Thoracic aorta (tissue), 2 donors: ENCODE results near the gene SNAP47. TPM values are rescaled to one million over a fixed set of nuclear protein-coding genes. Genes with fewer than 3 reads are reported as not detected.

Source experiments
- ATAC-seq: fragments of 150-250 bp; one replicate; pipeline ENCODE4 v1.8.0; 2017; ENCODE audit warnings: low read depth; ENCODE audit not compliant: insufficient number of reproducible peaks, low FRiP score
- DNase-seq: peaks from one replicate; pipeline ENCODE4 v3.0.0-alpha.2; 2020; ENCODE audit warnings: low spot score
- H3K27ac ChIP-seq, 2 donors: fragments of 200-600 bp; sonication (generic); 1 replicate in 1 of 2; 2 replicates in 1 of 2; pipeline ENCODE4 v1.5.1; 2016; ENCODE audit warnings: mild to moderate bottlenecking in 2 of 2, moderate library complexity in 2 of 2
- H3K27me3 ChIP-seq: fragments of 200-600 bp; sonication (generic); replicated peaks from 2 replicates; pipeline ENCODE4 v1.6.0; 2016; ENCODE audit warnings: mild to moderate bottlenecking; ENCODE audit not compliant: insufficient read depth
- H3K36me3 ChIP-seq: fragments of 200-600 bp; sonication (generic); one replicate; pipeline ENCODE4 v1.5.1; 2016
- H3K4me1 ChIP-seq, 2 donors: fragments of 200-600 bp; sonication (generic); 1 replicate in 1 of 2; 2 replicates in 1 of 2; pipeline versions ENCODE4 v1.5.1 to v1.6.0; 2016; ENCODE audit warnings: low read depth in 2 of 2, mild to moderate bottlenecking in 1 of 2; ENCODE audit not compliant: control insufficient read depth in 1 of 2
- H3K4me3 ChIP-seq: fragments of 200-600 bp; sonication (generic); 2 replicates; pipeline ENCODE4 v1.5.1; 2016; ENCODE audit warnings: mild to moderate bottlenecking
- H3K9me3 ChIP-seq: fragments of 200-600 bp; sonication (generic); 2 replicates; pipeline ENCODE4 v1.5.1; 2016
- total RNA-seq, 2 donors: library from RNA; depleted of rRNA; stranded (reverse); fragments of >200 nt; gene quantifications; one replicate each; pipeline versions ENCODE4 v1.1.0 to v1.2.3, GENCODE V29; 2016
- TF ChIP-seq, protein P1 (sequence below): fragments of 200-600 bp; sonication (generic); IDR thresholded peaks from one replicate; pipeline ENCODE4 v1.5.1; 2019; ENCODE audit warnings: antibody characterized with exemption

SNAP47 gene
- total RNA-seq, 2 donors from 2014 or later: 26.3 to 42.4 TPM

DNA sequence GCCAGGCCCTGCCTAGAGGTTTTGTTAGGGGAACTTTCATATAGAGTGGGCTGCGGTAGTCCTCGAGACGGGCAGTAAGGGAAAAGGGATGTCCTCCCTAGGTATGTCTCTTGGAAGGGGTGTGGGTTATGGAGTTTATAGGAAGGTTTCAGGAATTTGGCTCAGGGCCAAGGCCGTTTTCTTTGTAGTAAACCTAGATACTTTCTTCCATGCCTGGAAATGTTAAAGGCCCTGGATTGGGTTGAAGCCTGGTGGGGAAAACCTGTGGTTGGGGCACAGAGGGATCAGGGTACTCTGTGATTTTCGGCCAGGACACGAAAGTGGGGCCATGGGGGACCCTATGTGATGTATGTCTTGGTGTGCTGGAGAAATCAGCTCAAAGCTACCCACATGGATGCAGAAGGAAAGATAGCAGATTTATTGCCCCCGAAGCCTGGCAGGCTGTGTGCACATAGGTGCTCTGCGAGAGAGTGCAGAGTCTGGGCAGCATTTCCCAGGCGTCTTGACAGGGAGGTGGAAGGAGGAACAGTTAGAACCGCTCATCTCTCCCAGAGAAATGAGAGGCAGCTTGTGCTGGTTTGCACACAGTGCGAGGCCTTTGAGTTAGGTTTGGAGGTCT lies 1.7 kb downstream of the SNAP47 start:
- DNase-seq (no peak), ATAC-seq (no peak)
- Histone ChIP-seq H3K27ac (no peak overlapping the region), H3K4me1 (peaks cover 15 to 29% of the 10 kb centered on the region in 2 donors), H3K27me3 (no peaks in the 10 kb centered on the region), H3K36me3 (peaks cover 1% of the 10 kb centered on the region), H3K4me3 (no peak overlapping the region), H3K9me3 (no peaks in the 10 kb centered on the region)
- TF ChIP-seq, protein P1, sequence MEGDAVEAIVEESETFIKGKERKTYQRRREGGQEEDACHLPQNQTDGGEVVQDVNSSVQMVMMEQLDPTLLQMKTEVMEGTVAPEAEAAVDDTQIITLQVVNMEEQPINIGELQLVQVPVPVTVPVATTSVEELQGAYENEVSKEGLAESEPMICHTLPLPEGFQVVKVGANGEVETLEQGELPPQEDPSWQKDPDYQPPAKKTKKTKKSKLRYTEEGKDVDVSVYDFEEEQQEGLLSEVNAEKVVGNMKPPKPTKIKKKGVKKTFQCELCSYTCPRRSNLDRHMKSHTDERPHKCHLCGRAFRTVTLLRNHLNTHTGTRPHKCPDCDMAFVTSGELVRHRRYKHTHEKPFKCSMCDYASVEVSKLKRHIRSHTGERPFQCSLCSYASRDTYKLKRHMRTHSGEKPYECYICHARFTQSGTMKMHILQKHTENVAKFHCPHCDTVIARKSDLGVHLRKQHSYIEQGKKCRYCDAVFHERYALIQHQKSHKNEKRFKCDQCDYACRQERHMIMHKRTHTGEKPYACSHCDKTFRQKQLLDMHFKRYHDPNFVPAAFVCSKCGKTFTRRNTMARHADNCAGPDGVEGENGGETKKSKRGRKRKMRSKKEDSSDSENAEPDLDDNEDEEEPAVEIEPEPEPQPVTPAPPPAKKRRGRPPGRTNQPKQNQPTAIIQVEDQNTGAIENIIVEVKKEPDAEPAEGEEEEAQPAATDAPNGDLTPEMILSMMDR: no peak

- H3K9me3 ChIP-seq: no peaks in the 10 kb centered on the region
- no peaks in the 10 kb centered on the region for H3K36me3 ChIP-seq
- peaks cover 12 to 24% of the 10 kb centered on the region in 2 donors for H3K4me1 ChIP-seq
- no peak overlapping the region for H3K27ac ChIP-seq
- H3K4me3 ChIP-seq: no peak overlapping the region
- TF ChIP-seq, protein P1: no peak
- ATAC-seq (no peak), DNase-seq (no peak)
- H3K27me3 ChIP-seq: no peaks in the 10 kb centered on the region
Measured at GRCh38 chr1:227738820-227739219, 3.6 kb downstream of the SNAP47 start.

DNA sequence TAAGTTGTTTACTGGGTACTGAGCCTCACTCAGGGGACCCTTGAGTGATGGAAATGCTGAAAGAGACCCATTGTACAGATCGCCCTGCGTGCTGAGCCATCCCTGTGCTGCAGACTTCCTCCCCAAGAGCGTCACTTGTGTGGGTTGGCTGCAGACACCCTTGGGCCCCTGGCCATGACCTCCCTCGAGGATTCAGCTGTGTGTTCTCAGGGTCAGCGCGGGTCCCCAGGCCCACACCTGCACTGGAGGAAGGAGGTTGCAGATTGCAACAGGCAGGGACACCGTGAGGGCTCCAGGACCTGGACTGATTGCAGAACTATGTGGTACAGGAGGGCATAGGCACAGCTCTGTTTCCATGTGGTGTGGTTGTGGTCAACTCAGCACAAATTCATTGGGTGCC lies 4.4 kb downstream of the SNAP47 start:
- H3K9me3 ChIP-seq: no peaks in the 10 kb centered on the region
- H3K27ac ChIP-seq: no peak overlapping the region
- peaks cover 5 to 16% of the 10 kb centered on the region in 2 donors for H3K4me1 ChIP-seq
- TF ChIP-seq, protein P1: no peak
- no peaks in the 10 kb centered on the region for H3K36me3 ChIP-seq
- H3K4me3 ChIP-seq: no peak overlapping the region
- no peak for ATAC-seq
- H3K27me3 ChIP-seq: no peaks in the 10 kb centered on the region
- no peak for DNase-seq

GRCh38 chr1:227740401-227740960 lies 5.2 kb downstream of the SNAP47 start:
- H3K4me1 ChIP-seq: peaks cover 5 to 14% of the 10 kb centered on the region in 2 donors
- DNase-seq (no peak), ATAC-seq (no peak)
- H3K9me3 ChIP-seq: no peaks in the 10 kb centered on the region
- H3K36me3 ChIP-seq: no peaks in the 10 kb centered on the region
- H3K27me3 ChIP-seq: no peaks in the 10 kb centered on the region
- H3K27ac ChIP-seq: no peak overlapping the region
- TF ChIP-seq, protein P1: no peak
- no peak overlapping the region for H3K4me3 ChIP-seq

DNA sequence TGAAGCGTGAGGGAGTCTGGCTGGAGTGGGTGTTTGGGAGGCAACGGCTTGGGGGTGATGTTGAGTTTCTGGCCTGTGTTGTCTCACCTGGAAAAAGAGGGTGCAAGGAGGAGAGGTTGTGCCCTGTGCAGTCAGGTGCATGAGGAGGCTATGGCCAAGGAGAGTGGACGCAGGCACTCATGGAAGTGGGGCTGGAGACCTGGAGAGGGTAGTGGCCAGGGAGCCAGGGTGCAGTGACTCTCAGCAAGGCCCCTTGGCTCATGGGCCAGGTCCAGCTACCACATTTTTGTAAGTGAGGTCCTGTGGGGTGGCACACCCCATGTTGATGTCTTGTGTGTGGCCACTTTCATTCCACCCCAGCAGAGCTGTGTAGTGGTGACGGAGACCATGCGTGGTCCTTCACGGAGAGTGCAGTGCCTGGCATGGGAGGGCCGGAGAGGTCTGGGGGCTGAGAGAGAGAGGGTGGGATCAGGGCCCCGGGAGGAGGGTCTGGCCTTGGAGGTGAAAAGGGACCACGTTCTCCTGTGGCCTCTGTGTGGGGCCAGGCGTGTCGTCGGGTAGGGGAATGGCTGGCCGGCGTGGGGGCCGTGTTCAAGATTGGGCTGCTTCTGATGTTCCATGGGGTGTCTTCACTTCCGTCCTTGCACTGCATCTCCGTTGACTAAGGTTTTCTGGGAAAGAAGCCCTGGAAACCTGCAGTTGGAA lies 6.1 kb downstream of the SNAP47 start:
- TF ChIP-seq, protein P1: no peak
- H3K27me3 ChIP-seq: no peaks in the 10 kb centered on the region
- no peak for DNase-seq
- peaks cover 0 to 8% of the 10 kb centered on the region in 2 donors for H3K4me1 ChIP-seq
- H3K4me3 ChIP-seq: no peak overlapping the region
- no peak overlapping the region for H3K27ac ChIP-seq
- no peaks in the 10 kb centered on the region for H3K9me3 ChIP-seq
- H3K36me3 ChIP-seq: no peaks in the 10 kb centered on the region
- ATAC-seq: no peak
